WERI-Rb-1 (cell line): ENCODE results near the gene RASSF8.

Source experiments
- DNase-seq: peaks from one replicate; pipeline ENCODE4 v3.0.0-alpha.2; 2020
- H3K27ac ChIP-seq: fragments of 250-450 bp; sonication (Bioruptor Pico); 2 replicates; pipeline ENCODE4 v1.5.1; 2020; ENCODE audit warnings: mild to moderate bottlenecking, moderate library complexity
- H3K27me3 ChIP-seq: fragments of 250-450 bp; sonication (Bioruptor Pico); 2 replicates; pipeline ENCODE4 v1.5.1; 2021; ENCODE audit warnings: mild to moderate bottlenecking, low read depth, moderate library complexity; ENCODE audit not compliant: insufficient read depth, severe bottlenecking
- H3K36me3 ChIP-seq: fragments of 250-450 bp; sonication (Bioruptor Pico); 2 replicates; pipeline ENCODE4 v1.5.1; 2020; ENCODE audit warnings: mild to moderate bottlenecking, moderate library complexity
- H3K4me3 ChIP-seq: 2 replicates; pipeline ENCODE4 v1.5.1; 2011; ENCODE audit warnings: low read depth, mild to moderate bottlenecking, control low read depth, low read length
- H3K9me3 ChIP-seq: fragments of 250-450 bp; sonication (Bioruptor Pico); 2 replicates; pipeline ENCODE4 v1.5.1; 2021; ENCODE audit warnings: mild to moderate bottlenecking, moderate library complexity; ENCODE audit not compliant: severe bottlenecking
- TF ChIP-seq, protein P1 (sequence below): IDR thresholded peaks from 2 replicates; pipeline ENCODE4 v1.5.1; 2011; ENCODE audit warnings: low read depth, mild to moderate bottlenecking, control low read depth, inconsistent platforms, low read length

The RASSF8 gene

GRCh38 chr12:26097046-26097878, 138.8 kb downstream of the RASSF8 start:
- no peak overlapping the region for H3K4me3 ChIP-seq
- H3K9me3 ChIP-seq, result no peaks in the 10 kb centered on the region
- no peak overlapping the region for H3K27ac ChIP-seq
- peak; percentile 63 for DNase-seq
- TF ChIP-seq, protein P1, sequence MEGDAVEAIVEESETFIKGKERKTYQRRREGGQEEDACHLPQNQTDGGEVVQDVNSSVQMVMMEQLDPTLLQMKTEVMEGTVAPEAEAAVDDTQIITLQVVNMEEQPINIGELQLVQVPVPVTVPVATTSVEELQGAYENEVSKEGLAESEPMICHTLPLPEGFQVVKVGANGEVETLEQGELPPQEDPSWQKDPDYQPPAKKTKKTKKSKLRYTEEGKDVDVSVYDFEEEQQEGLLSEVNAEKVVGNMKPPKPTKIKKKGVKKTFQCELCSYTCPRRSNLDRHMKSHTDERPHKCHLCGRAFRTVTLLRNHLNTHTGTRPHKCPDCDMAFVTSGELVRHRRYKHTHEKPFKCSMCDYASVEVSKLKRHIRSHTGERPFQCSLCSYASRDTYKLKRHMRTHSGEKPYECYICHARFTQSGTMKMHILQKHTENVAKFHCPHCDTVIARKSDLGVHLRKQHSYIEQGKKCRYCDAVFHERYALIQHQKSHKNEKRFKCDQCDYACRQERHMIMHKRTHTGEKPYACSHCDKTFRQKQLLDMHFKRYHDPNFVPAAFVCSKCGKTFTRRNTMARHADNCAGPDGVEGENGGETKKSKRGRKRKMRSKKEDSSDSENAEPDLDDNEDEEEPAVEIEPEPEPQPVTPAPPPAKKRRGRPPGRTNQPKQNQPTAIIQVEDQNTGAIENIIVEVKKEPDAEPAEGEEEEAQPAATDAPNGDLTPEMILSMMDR, result peak; percentile 78
- H3K27me3 ChIP-seq, result no peaks in the 10 kb centered on the region
- H3K36me3 ChIP-seq, result no peaks in the 10 kb centered on the region

DNA sequence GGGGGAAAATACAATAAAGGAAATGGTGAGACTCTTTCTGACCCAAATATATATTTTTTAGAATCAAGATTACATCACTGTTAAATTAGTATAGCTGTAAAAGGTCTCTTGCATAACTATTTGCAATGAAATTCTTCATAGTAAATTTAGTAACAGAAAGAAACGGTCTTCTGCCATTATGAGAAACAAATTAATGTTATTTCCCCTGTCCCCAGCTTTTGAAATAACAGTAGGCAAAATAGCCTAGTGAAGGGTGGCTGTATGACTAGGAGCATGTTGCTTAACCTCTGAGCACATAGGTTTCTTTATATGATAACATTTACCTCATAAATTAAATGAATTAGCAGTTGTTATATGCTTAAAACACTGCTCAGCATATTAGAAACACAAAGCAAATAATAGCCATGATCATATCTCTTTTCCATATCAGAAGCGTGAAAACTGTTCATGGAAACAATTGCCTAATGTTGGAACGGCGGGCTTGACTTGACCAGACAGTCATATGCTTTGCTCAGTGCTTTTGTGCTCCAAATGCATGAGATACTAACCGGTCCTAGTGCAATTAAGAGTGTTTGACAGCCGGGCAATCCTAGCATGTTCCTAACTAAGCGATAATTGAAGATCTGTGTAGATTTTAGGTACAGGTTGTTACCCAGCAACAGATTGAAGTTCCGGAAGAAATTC, 142.3 kb downstream of the RASSF8 start:
- TF ChIP-seq, protein P1, result no peak
- no peaks in the 10 kb centered on the region for H3K36me3 ChIP-seq
- H3K27me3 ChIP-seq, result no peaks in the 10 kb centered on the region
- H3K9me3 ChIP-seq, result no peaks in the 10 kb centered on the region
- no peak for DNase-seq
- no peak overlapping the region for H3K27ac ChIP-seq
- no peak overlapping the region for H3K4me3 ChIP-seq

GRCh38 chr12:26101350-26101734, 142.9 kb downstream of the RASSF8 start:
- no peaks in the 10 kb centered on the region for H3K27me3 ChIP-seq
- H3K4me3 ChIP-seq, result no peak overlapping the region
- DNase-seq, result no peak
- TF ChIP-seq, protein P1, result no peak
- no peaks in the 10 kb centered on the region for H3K9me3 ChIP-seq
- no peaks in the 10 kb centered on the region for H3K36me3 ChIP-seq
- no peak overlapping the region for H3K27ac ChIP-seq

DNA sequence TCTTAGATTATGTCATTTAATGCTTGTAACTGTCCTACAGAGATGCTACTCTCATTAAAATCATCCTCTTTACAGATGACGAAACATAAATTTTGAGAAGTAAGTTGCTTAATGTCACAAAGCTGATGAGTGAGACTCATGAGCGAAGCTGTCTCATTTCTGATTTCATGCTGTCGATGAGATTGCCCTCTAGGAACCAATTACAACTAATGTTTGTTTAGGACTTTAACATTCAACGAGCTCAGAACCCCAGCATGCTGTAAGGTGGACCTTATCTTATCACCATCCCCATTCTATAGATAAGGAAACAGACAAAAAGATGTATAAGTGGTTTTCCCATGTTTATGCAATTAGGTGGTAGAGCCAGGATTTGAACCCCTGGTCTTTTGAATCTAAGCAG, 143.3 kb downstream of the RASSF8 start:
- Histone ChIP-seq H3K36me3 (no peaks in the 10 kb centered on the region), H3K9me3 (no peaks in the 10 kb centered on the region), H3K27ac (no peak overlapping the region), H3K27me3 (no peaks in the 10 kb centered on the region), H3K4me3 (no peak overlapping the region)
- TF ChIP-seq, protein P1, result no peak
- no peak for DNase-seq

GRCh38 chr12:26102953-26103352, 144.5 kb downstream of the RASSF8 start:
- no peak overlapping the region for H3K27ac ChIP-seq
- TF ChIP-seq, protein P1, result no peak
- no peaks in the 10 kb centered on the region for H3K27me3 ChIP-seq
- no peak overlapping the region for H3K4me3 ChIP-seq
- no peaks in the 10 kb centered on the region for H3K9me3 ChIP-seq
- DNase-seq, result no peak
- H3K36me3 ChIP-seq, result no peaks in the 10 kb centered on the region
